NB4 (cell line): Measurements from ENCODE around the gene EDARADD.

ENCODE experiments used
- MYC ChIP-seq: IDR thresholded peaks from 2 replicates; pipeline ENCODE4 v1.6.1; 2011; ENCODE audit warnings: low read depth, low read length
- POLR2A ChIP-seq: IDR thresholded peaks from 2 replicates; pipeline ENCODE4 v1.6.1; 2011; ENCODE audit warnings: mild to moderate bottlenecking; ENCODE audit not compliant: insufficient read length; ENCODE audit errors: extremely low read depth
- TF ChIP-seq, protein P1 (sequence below): IDR thresholded peaks from one replicate; pipeline ENCODE4 v1.5.1; 2012; ENCODE audit warnings: low read depth, low read length
- TF ChIP-seq, protein P2 (sequence below): IDR thresholded peaks from 2 replicates; pipeline ENCODE4 v1.6.1; 2011; ENCODE audit warnings: low read depth, low read length

DNA sequence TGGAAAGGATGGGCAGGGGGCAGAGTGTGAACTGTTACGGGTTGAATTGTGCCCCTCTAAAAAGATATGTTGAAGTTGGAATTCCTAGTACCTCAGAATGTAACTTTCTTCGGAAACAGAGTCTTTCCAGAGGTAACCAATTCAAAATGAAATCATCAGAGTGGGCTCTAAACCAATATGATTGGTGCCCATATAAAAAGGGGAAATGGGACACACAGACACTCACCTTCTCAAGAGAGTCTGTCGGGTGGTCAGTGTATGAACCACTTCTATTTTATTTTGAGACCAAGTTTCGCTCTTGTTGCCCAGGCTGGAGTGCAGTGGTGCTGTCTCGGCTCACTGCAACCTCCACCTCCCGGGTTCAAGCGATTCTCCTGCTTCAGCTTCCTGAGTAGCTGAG, 7.6 kb downstream of the EDARADD start:
- TF ChIP-seq, protein P1, sequence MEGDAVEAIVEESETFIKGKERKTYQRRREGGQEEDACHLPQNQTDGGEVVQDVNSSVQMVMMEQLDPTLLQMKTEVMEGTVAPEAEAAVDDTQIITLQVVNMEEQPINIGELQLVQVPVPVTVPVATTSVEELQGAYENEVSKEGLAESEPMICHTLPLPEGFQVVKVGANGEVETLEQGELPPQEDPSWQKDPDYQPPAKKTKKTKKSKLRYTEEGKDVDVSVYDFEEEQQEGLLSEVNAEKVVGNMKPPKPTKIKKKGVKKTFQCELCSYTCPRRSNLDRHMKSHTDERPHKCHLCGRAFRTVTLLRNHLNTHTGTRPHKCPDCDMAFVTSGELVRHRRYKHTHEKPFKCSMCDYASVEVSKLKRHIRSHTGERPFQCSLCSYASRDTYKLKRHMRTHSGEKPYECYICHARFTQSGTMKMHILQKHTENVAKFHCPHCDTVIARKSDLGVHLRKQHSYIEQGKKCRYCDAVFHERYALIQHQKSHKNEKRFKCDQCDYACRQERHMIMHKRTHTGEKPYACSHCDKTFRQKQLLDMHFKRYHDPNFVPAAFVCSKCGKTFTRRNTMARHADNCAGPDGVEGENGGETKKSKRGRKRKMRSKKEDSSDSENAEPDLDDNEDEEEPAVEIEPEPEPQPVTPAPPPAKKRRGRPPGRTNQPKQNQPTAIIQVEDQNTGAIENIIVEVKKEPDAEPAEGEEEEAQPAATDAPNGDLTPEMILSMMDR = no peak
- no peak for TF ChIP-seq POLR2A
- no peak for TF ChIP-seq MYC
- TF ChIP-seq, protein P2, sequence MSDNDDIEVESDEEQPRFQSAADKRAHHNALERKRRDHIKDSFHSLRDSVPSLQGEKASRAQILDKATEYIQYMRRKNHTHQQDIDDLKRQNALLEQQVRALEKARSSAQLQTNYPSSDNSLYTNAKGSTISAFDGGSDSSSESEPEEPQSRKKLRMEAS = no peak
